Measurements from ENCODE around the gene EYS.
"Not testable (repeated sequence)": the region's sequence is repeated elsewhere in the genome, so short reads cannot be mapped to it uniquely, and the experiment has no call there.

Gene EYS

GRCh38 chr6:64012351-64013001 lies 1694.5 kb downstream of the EYS start:
- ATAC-seq = no peak

DNA sequence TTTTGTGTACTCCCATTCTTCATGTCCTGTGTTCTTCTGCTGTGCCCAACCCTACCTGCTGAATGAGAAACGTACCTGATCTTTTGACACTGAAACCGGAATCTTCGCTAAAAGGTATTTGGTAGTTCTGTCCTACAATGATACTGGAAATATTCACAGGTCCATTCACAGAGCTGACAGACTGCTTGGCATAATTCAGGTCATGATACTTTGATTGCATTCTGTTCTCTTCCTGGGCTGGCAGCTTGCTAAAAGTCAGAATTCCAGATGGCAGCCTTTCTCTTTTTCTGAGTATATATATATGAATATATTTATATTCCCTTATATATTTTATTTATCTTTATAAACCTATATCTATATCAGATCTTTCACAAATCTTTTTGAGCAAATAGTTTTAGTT lies 1696.4 kb downstream of the EYS start:
- ATAC-seq = no peak

GRCh38 chr6:64010010-64010409 lies 1697.0 kb downstream of the EYS start:
- no peak for ATAC-seq

DNA sequence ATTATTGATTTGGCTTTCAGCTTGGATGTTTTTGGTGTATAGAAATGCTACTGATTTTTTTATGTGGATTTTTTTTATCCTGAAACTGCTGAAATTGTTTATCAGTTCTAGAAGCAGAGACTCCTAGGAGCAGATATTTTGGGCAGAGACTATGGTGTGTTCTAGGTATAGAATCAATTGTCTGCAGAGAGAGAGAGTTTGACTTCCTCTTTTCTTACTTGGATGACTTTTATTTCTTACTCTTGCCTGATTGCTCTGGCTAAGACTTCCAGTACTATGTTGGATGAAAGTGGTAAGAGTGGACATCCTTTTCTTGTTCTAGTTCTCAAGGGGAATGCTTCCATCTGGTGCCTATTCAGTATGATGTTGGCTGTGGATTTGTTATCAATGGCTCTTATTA lies 1700.8 kb downstream of the EYS start:
- no peak for ATAC-seq

- no peak for ATAC-seq
Observed at GRCh38 chr6:64000818-64001491, 1706.1 kb downstream of the EYS start.

GRCh38 chr6:63999613-64000012 lies 1707.4 kb downstream of the EYS start:
- no peak for ATAC-seq

DNA sequence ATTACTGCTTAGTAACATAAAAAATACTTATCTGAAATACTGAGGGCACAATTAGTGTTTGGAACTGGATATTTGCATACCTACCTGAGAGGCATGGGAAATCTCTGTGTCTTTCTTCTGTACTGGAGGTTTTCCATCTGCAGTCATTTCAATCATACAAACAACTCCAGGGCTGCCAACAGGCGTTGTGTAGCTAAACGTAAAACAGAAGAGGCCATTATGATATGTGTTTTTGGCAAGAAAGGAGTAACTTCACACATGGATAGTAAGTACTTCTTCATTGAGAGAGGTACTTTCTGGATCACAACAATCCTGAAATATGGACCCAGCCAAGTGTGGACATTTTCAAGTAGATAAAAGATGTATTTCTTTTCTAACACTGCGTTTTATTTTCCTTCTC lies 1708.0 kb downstream of the EYS start:
- no peak for ATAC-seq

DNA sequence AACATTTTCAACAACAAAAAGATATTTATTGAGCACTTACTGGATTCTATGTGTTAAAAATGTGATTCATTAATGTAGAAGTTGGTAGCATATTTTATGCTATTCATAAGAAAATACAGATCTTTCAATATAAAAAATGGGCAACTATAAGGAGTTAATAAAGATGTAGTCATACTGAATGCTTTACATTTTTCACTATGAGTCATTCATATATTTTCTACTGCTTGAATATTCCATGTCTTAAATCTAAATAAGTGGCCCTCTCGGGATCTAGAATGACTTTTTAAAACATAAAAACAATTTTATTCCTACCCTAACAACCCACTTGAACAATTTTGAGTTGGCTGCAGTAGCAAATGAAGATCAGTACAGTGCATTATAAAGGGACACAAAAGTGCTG lies 1709.3 kb downstream of the EYS start:
- ATAC-seq = no peak

DNA sequence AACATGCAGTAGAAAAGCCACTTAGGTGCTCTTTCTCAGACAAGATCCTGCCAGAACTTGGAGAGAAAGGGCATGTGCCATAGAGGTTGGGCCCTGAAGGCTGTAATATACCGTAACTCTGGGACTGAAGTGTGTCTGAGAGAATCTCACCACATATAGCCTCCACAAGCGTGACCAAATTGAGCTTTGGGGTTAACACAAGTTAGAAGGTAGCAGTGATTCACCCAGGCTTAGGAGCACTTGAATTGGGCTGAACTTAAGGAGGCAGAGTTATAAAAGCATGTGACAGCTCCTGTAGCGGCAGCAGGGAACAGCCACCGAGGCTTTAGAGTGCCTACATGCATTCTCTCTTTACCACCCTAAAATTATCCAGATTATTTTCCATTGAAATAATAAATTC lies 1709.8 kb downstream of the EYS start:
- ATAC-seq = no peak

GRCh38 chr6:63985223-63985622 lies 1721.8 kb downstream of the EYS start:
- ATAC-seq = no peak

- ATAC-seq = no peak
Observed at GRCh38 chr6:63975699-63976098, 1731.3 kb downstream of the EYS start.

GRCh38 chr6:63968650-63969049 lies 1738.4 kb downstream of the EYS start:
- no peak for ATAC-seq

DNA sequence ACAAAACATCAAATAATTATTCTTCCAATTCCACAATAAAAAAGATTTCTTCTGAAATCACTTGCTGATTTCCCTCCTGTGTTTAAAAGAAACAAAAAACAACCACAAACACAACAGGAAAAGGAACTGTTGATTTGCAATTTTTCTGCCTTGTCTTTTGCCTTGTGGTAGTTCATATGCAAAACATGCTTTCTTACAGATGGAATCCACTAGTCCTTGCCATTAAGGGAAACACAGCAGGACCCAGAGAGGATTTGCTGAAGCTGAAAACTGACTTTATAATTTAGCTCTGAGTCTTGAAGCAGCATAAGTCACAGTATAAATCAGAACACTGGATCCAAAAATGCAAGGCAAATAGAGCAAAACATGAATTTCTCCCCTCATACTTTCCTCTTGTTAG lies 1742.7 kb downstream of the EYS start:
- ATAC-seq = no peak

DNA sequence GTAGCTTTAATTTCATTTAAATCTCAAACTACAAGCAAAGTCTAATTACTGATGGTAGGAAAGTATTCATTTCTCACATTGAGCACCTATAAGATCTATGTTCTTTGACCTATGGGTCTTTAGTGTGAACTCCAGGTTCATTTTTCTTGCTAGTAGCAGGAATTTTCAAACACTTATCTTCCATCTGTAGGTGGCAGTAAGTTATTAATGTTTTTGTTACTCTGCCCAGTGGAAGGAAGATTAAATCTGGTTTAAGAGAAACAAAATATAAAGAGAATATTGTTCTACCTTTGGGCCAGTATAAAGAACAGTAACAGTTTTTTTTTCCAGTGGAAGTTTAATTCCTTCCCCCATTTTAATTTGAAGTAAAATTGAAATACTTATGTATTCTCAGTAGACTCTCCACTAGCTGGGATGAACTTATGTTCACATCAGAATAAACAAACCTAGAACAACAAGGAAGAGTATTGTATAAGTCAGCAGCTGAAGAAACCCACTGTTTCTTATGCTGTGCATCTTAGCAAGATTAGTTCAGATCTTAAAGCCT lies 1743.2 kb downstream of the EYS start:
- ATAC-seq = no peak

- ATAC-seq = not testable (repeated sequence)
Observed at GRCh38 chr6:63953336-63954021, 1753.5 kb downstream of the EYS start.

GRCh38 chr6:63947792-63948529 lies 1759.1 kb downstream of the EYS start:
- ATAC-seq = no peak

- ATAC-seq = no peak
Observed at GRCh38 chr6:63945987-63946386, 1761.0 kb downstream of the EYS start.

DNA sequence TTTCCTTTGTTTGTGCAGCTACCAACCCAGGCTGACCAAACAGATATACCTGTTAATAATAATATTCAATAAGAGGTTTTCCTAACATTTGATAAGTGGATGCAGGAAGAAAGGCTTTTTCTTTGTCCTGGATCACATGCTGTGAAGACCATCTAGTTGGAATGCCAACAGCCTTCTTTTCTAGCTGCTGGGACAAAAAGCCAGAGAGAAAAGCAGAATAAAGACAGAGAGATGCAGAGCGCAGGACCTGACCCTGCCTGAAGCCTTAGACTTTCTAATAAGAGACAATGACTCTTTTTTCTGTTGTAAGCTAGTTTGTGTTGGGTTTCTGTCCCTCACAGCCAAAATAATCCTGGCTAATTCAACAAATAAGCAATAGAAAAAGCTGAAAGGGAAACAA lies 1763.2 kb downstream of the EYS start:
- no peak for ATAC-seq

DNA sequence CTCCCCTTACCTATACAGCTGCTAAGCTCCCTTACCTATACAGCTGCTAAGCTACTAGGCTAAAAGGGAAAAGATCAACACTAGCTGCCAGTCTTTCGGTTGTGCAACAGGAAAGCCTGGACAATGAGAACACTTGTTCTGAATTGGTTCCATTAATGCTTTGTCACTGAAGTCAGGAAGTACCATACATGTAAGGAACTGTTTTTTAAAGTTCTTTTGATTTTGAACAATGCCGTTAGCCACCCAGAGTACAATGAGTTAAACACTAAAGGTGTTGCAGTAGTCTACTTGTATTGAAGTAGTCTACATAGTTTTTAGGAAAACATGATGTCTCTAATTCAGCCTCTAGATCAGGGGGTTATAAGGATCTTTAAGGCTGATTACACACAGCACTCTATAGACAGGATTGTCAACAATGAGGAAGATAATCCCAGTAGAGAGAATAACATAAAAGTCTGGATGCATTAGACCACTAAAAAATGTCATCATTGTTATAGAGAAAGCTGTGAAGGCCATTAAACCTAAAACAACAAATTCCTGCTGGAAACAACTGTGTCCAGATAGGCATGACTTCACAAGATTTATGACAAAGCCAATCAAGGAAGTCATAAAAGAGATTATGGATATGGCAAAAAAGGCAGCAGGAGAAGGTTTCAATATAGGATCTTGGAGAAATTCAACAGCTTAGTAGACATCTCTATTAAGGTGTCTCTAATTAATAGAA lies 1765.1 kb downstream of the EYS start:
- ATAC-seq = no peak

DNA sequence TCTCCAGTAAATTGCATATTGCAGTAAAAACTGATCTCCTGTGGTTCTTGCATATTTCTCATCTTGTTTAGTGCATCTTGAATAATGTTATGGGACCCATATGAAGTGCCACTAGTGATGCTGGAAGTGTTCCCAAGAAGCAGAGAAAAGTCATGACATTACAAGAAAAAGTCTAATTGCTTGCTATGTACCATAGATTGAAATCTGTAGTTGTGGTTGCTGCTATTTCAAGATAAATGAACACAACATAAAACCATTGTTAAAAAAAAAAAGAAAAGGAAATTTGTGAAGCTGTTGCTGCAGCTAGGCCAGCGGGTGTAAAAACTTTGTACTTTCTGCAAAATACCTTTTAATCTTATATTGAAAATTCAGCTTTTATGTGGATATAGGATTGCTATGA lies 1767.0 kb downstream of the EYS start:
- ATAC-seq = no peak

DNA sequence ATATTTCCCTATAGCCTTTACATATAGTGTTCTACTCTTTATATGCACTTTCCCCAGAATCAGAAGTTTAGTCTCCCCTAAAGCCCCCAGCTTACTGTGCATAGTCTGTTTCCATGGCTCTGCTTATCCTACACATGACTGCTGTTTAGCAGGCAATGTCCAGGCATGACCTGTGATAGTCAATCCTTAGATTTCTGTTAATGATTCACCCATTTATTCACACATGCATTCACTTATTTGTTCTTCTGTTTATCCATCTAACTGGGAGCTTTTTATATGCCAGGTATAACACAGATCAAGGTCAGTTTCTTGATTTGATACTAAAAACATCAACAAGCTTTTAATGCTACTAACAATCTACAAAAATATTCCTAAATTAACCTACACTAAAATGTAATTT lies 1770.6 kb downstream of the EYS start:
- ATAC-seq = no peak

GRCh38 chr6:63935732-63936131 lies 1771.3 kb downstream of the EYS start:
- no peak for ATAC-seq

GRCh38 chr6:63933948-63934347 lies 1773.1 kb downstream of the EYS start:
- ATAC-seq = not testable (repeated sequence)
